Fibroblast of villous mesenchyme (primary cell): Measurements from ENCODE around the gene HAO1. TPM values are rescaled to one million over a fixed set of nuclear protein-coding genes. Genes with fewer than 3 reads are reported as not detected.
"Not testable (repeated sequence)": the region's sequence is repeated elsewhere in the genome, so short reads cannot be mapped to it uniquely, and the experiment has no call there.

Experiments used
- DNase-seq: peaks from one replicate; pipeline ENCODE4 v3.0.0-alpha.2; 2010; ENCODE audit warnings: low read depth
- H3K4me3 ChIP-seq: 2 replicates; pipeline ENCODE4 v1.5.1; 2011; ENCODE audit warnings: low read depth, mild to moderate bottlenecking, low read length
- CTCF ChIP-seq: IDR thresholded peaks from 2 replicates; pipeline ENCODE4 v1.5.1; 2012; ENCODE audit warnings: low read depth, mild to moderate bottlenecking, low read length; ENCODE audit not compliant: insufficient read depth
- small RNA-seq: library from RNA; depleted of rRNA; stranded (forward); fragments of <200 nt; gene quantifications from one replicate; pipeline ENCODE3, GENCODE V24; 2012
- total RNA-seq: library from RNA; depleted of rRNA; stranded (reverse); fragments of >200 nt; gene quantifications from 2 replicates; pipeline ENCODE4 v1.2.3, GENCODE V29; 2012

HAO1 gene
- total RNA-seq, 1 donor: not detected

- no peak for DNase-seq
- TF ChIP-seq CTCF: no peak
- no peak overlapping the region for H3K4me3 ChIP-seq
Observed at GRCh38 chr20:7836076-7836475, 104.2 kb downstream of the HAO1 start.

DNA sequence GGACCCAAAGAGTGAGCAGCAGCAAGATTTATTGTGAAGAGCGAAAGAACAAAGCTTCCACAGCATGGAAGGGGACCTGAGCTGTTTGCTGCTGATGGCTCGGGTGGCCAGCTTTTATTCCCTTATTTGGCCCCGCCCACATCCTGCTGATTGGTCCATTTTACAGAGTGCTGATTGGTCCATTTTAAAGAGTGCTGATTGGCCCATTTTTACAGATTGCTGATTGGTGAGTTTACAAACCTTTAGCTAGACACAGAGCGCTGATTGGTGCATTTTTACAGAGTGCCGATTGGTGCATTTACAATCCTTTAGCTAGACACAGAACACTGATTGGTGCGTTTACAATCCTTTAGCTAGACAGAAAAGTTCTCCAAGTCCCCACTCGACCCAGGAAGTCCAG, 105.8 kb downstream of the HAO1 start:
- not testable (repeated sequence) for H3K4me3 ChIP-seq, DNase-seq

Small RNAs within 50 kb of the gene (small RNA-seq; reads per million reads assigned to genes)
- not detected for gene AL021879.1

Other genes starting within 250 kb of the HAO1 start
- 32.8 and 36.1 TPM in 2 replicates for gene TMX4, start 79.3 kb upstream of the HAO1 start, total RNA-seq
- gene PLCB1, start 191.8 kb upstream of the HAO1 start, total RNA-seq: 19.0 and 35.4 TPM in 2 replicates